Measurements from ENCODE around the gene ARHGAP21.
A peak's percentile ranks its signal among the peaks of the same experiment; 100 is the strongest.

The ARHGAP21 gene

DNA sequence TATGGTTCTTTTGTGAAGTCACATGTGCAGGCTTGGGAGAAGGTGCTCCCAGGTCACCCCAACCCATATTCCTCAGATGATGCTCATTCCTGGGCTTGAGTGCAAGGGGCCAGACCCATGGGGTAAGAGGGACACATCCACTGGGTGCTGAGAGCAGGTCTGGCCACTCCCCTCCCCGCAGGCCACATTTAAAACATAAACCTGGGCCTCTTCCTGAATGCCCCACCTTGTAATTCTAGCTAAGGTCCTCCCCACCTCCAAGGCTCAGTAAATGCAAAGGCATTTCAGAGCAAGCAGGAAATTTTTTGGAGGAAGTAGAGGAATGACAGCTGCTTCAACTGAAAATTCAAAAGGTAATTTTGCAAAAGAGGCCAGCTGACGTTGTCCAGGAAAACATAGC is 172.5 kb downstream of the ARHGAP21 start:
- no peak for TF ChIP-seq CTCF (conservative IDR thresholded peaks at IDR 0.05; ENCODE audit: low read depth)
- H3K27ac ChIP-seq: no peak overlapping the region
- ChIA-PET POLR2A (ENCODE audit: low non-redundant PET) (no interaction called here), CTCF (no interaction called here)
- no peak for DNase-seq (ENCODE audit: low spot score)

DNA sequence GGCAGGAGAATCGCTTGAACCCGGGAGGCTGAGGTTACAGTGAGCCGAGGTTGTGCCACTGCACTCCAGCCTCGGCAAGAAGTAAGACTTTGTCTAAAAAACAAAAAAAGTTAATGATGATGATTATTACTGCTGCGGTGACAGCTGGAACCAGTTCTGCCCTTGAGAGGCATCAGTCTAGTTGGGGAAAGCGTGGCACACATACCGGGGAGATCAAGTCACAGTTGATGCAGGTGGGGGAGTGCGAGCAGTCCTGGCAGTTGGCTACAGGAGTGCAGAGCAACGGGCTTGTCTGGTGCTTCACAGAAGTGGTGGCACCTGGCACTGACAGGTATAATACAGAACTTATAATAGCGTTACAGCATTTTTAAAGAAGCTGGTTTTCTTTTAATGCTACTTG is 173.0 kb downstream of the ARHGAP21 start:
- ChIA-PET POLR2A (ENCODE audit: low non-redundant PET) (no interaction called here), CTCF (interaction anchor here (0.6 kb wide), 1 partner anchor 16 kb away, joined by 3 read pairs; no protein-coding TSS in a partner anchor)
- no peak for DNase-seq (ENCODE audit: low spot score)
- TF ChIP-seq CTCF (conservative IDR thresholded peaks at IDR 0.05; ENCODE audit: low read depth): no peak
- H3K27ac ChIP-seq: no peak overlapping the region

DNA sequence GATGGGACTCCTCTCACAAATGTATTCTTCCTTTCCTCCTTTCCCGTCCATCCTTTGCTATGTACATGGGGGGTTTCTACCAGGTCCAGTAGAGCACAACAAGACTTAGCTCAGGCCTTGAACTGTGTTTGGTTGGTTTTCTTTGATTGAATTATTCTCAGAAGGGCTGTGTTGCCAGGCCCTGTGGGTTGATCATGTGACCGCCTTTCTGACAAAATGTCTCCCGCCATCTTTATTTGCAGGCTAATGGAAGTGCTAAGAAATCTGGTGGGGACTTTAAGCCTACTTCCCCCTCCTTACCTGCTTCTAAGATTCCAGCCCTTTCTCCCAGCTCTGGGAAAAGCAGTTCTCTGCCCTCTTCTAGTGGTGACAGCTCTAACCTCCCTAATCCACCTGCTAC is 178.1 kb downstream of the ARHGAP21 start:
- no peak for TF ChIP-seq CTCF (conservative IDR thresholded peaks at IDR 0.05; ENCODE audit: low read depth)
- no peak for DNase-seq (ENCODE audit: low spot score)
- H3K27ac ChIP-seq: no peak overlapping the region
- ChIA-PET CTCF (no interaction called here), POLR2A (ENCODE audit: low non-redundant PET) (no interaction called here)

GRCh38 chr10:24544776-24545175 is 178.9 kb downstream of the ARHGAP21 start:
- no peak overlapping the region for H3K27ac ChIP-seq
- POLR2A ChIA-PET (ENCODE audit: low non-redundant PET): no interaction called here
- no peak for TF ChIP-seq CTCF (conservative IDR thresholded peaks at IDR 0.05; ENCODE audit: low read depth)
- no peak for DNase-seq (ENCODE audit: low spot score)
- CTCF ChIA-PET: no interaction called here

GRCh38 chr10:24542314-24543270 is 181.1 kb downstream of the ARHGAP21 start:
- TF ChIP-seq CTCF (conservative IDR thresholded peaks at IDR 0.05; ENCODE audit: low read depth): no peak
- no peak overlapping the region for H3K27ac ChIP-seq
- DNase-seq (ENCODE audit: low spot score): no peak
- POLR2A ChIA-PET (ENCODE audit: low non-redundant PET): no interaction called here
- CTCF ChIA-PET: no interaction called here

DNA sequence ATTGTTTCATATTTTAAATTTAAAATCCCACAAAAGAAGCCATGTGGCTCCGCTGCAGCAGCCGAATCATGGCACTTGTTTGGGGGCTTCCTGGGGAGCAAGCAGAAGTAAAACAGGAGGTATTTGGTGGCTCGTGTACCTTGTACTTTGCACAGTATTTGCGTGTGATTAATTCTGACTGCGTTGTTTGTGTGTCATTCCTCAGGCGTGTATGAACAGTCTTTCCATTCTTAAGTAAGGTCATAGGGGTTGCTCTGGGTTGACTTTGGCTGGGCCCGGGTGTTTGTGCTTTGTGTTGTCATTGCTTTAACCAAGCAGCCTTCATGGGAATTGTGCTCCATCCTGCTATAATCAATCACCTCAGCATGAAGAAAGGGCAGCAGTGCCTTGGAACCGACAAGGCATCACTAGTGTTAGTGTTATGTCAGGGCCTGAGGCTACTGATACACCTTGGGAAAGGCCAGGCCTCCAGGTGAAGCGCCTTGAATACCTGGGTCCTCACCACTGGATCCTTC is 182.4 kb downstream of the ARHGAP21 start:
- POLR2A ChIA-PET (ENCODE audit: low non-redundant PET): no interaction called here
- no peak overlapping the region for H3K27ac ChIP-seq
- no peak for TF ChIP-seq CTCF (conservative IDR thresholded peaks at IDR 0.05; ENCODE audit: low read depth)
- peak; percentile 16 for DNase-seq (ENCODE audit: low spot score)
- CTCF ChIA-PET: no interaction called here

All from RWPE1 (cell line).